ENCODE results near the gene ODF2. TPM values are rescaled to one million over a fixed set of nuclear protein-coding genes. Genes with fewer than 3 reads are reported as not detected.

Gene ODF2
- total and polyA plus RNA-seq, 2 of the 8 experiments (the other 6 are each of a cell fraction or from before 2014, with no cell fraction given) = 5.6 to 17.9 TPM

DNA sequence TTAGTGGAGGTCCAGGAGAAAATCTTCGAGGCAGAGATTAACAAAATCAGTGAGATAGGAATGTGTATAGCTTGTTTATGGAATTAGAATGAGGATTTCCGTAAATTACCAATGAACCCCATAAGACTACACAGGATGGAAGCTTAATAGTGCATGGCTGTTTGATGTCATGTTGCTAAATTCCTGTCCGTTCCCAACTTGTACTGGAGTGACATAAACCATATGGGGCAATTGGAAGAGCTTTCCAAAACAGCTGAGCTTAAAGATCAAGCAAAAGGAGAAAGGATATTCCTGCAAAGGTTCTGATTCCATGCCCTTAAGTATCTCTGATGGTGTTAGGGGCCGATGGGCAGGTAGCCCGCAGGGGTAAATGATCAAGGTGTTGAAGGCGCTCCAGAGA lies 66.2 kb downstream of the ODF2 start:
- Histone ChIP-seq H3K4me3 (ENCODE audit: extremely low read depth in 1 of 4, insufficient read depth in 2 of 4, low read depth in 3 of 4, low read length in 4 of 4) (no peak overlapping the region), H2BK12ac (ENCODE audit: low read depth, low read length) (no peak overlapping the region), H3K23me2 (ENCODE audit: low read depth, low read length) (no peaks in the 10 kb centered on the region), H3K27me3 (replicated peaks in 1 of 4; ENCODE audit: control insufficient read depth in 3 of 4, extremely low read depth in 1 of 4, insufficient read depth in 3 of 4, low read length in 3 of 4) (no peaks in the 10 kb centered on the region), H2BK20ac (ENCODE audit: low read length) (no peak overlapping the region), H2BK5ac (ENCODE audit: low read depth, low read length) (no peak overlapping the region), H3K14ac (ENCODE audit: insufficient read length) (no peak overlapping the region), H2AFZ (ENCODE audit: low read length) (no peak overlapping the region), H4K5ac (ENCODE audit: insufficient read length, low read depth, low read length) (no peak overlapping the region), H3K23ac (ENCODE audit: insufficient read length) (no peak overlapping the region), H3K4me1 (replicated peaks in 1 of 4; ENCODE audit: control insufficient read depth in 3 of 4, insufficient read depth in 4 of 4, low read length in 3 of 4) (no peaks in the 10 kb centered on the region; a peak in 1 of 7 replicates), H3K18ac (ENCODE audit: extremely low read depth, low read length) (no peak overlapping the region), H3K27ac (ENCODE audit: low read depth, low read length) (no peak overlapping the region), H4K91ac (replicated peaks; ENCODE audit: insufficient read length, low read length) (no peak overlapping the region), H2BK15ac (ENCODE audit: low read length) (no peak overlapping the region), H3K9ac (replicated peaks in 1 of 4; ENCODE audit: extremely low read depth in 1 of 4, low read depth in 3 of 4, low read length in 3 of 4) (no peak overlapping the region), H3K36me3 (ENCODE audit: control insufficient read depth in 2 of 4, insufficient read depth in 4 of 4, low read length in 3 of 4) (peaks cover 2 to 7% (median 5%) of the 10 kb centered on the region in 4 experiments; a peak in 5 of 8 replicates), H3K4me2 (ENCODE audit: insufficient read depth in 1 of 2, low read depth in 2 of 2, low read length in 2 of 2) (no peak overlapping the region), H4K20me1 (replicated peaks in 1 of 2; ENCODE audit: control insufficient read depth in 1 of 2, insufficient read depth in 2 of 2, low read length in 2 of 2) (peaks cover 0 to 2% of the 10 kb centered on the region in 2 experiments), H2BK120ac (replicated peaks; ENCODE audit: low read depth, low read length) (no peak overlapping the region), H3K56ac (replicated peaks; ENCODE audit: insufficient read length, low read depth, low read length) (no peak overlapping the region), H2AK5ac (ENCODE audit: low read depth, low read length) (no peak overlapping the region), H3K9me3 (ENCODE audit: insufficient read depth in 2 of 2, low read depth in 1 of 2, low read length in 1 of 2) (no peaks in the 10 kb centered on the region), H3K79me1 (ENCODE audit: low read depth, low read length) (no peaks in the 10 kb centered on the region), H3K4ac (replicated peaks; ENCODE audit: insufficient read length, low read depth, low read length) (no peak overlapping the region), H4K8ac (ENCODE audit: extremely low read depth, insufficient read depth, low read length) (no peak overlapping the region), H3K79me2 (ENCODE audit: control insufficient read depth in 1 of 2, insufficient read depth in 2 of 2, low read length in 2 of 2) (no peaks in the 10 kb centered on the region)
- ChIA-PET POLR2A (ENCODE audit: partially characterized antibody) (interaction anchor here (0.6 kb wide), 1 partner anchor 39 kb away, joined by 3 read pairs; no protein-coding TSS in a partner anchor), CTCF (ENCODE audit: partially characterized antibody) (interaction anchor here (1.3 to 1.6 kb wide), 2 partner anchors 84 to 227 kb away, joined by 3 to 4 read pairs; no protein-coding TSS in a partner anchor)
- TF ChIP-seq, protein P1, sequence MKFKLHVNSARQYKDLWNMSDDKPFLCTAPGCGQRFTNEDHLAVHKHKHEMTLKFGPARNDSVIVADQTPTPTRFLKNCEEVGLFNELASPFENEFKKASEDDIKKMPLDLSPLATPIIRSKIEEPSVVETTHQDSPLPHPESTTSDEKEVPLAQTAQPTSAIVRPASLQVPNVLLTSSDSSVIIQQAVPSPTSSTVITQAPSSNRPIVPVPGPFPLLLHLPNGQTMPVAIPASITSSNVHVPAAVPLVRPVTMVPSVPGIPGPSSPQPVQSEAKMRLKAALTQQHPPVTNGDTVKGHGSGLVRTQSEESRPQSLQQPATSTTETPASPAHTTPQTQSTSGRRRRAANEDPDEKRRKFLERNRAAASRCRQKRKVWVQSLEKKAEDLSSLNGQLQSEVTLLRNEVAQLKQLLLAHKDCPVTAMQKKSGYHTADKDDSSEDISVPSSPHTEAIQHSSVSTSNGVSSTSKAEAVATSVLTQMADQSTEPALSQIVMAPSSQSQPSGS (IDR thresholded peaks at IDR 0.05; ENCODE audit: low read length) = no peak
- TF ChIP-seq POU5F1 (IDR thresholded peaks at IDR 0.05; ENCODE audit: low read depth, low read length) = no peak
- no peak for TF ChIP-seq E2F6 (IDR thresholded peaks at IDR 0.05)
- no peak for TF ChIP-seq POLR2A (IDR thresholded peaks at IDR 0.05; ENCODE audit: control extremely low read depth in 1 of 2, low read depth in 2 of 2, low read length in 2 of 2)
- no peak for TF ChIP-seq KDM4A (IDR thresholded peaks at IDR 0.05; ENCODE audit: low read depth, low read length, severe bottlenecking)
- TF ChIP-seq TBP (IDR thresholded peaks at IDR 0.05; ENCODE audit: low read depth, low read length) = no peak
- TF ChIP-seq MAFK (IDR thresholded peaks at IDR 0.05; ENCODE audit: low read depth, low read length) = no peak
- no peak for TF ChIP-seq ZNF274 (IDR thresholded peaks at IDR 0.05; ENCODE audit: borderline replicate concordance, extremely low read depth, low read length)
- no peak for TF ChIP-seq JUND (IDR thresholded peaks at IDR 0.05; ENCODE audit: low read length)
- FAIRE-seq (no peak), DNase-seq (ENCODE audit: low read depth in 1 of 2, low spot score in 2 of 2) (no peak)
- WGBS, 2 experiments (ENCODE audit: extremely low coverage in 1 of 2, insufficient coverage in 1 of 2, insufficient read length in 1 of 2, insufficient replicate concordance in 2 of 2, low coverage in 1 of 2, low lambda C conversion rate in 2 of 2, missing lambda C conversion rate in 1 of 2) = 96% methylated on average over 6 of the region's 6 CpGs; no CpG with 5 or more reads in 1 of the 2 experiments

Data from H1 (cell line).